GM19463 (cell line): ENCODE results near the gene TEX26.
"Not testable (repeated sequence)": the region's sequence is repeated elsewhere in the genome, so short reads cannot be mapped to it uniquely, and the experiment has no call there.

ENCODE experiments used
- ATAC-seq: cut with Tn5 transposase; IDR thresholded peaks from one replicate; pipeline ENCODE4 v1.9.1; 2021; ENCODE audit warnings: mild to moderate bottlenecking, moderate library complexity; ENCODE audit not compliant: unreplicated experiment

Gene TEX26

GRCh38 chr13:30918662-30919405, 13.6 kb upstream of the TEX26 start:
- no peak for ATAC-seq

GRCh38 chr13:30920162-30920909, 12.1 kb upstream of the TEX26 start:
- ATAC-seq: no peak

DNA sequence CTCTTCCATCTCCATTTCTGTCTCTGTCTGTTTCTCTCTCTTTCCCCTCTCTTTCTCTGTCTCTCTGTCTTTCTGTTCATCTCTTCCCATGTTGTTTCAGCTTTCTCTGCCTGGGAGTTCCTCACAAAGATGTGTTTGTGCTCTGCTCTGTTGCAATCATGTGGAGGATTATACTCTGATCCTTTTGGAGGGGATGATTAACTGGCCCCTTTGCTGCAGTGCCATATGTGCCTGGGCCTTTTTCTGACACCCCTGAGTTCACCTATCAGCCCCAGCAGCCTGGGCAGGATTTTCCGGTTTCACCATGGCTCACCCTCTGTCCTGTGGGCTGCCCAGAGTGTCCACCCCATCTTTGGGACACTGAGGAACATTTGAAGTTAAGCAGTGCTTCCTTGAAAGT, 9.0 kb upstream of the TEX26 start:
- ATAC-seq: no peak

DNA sequence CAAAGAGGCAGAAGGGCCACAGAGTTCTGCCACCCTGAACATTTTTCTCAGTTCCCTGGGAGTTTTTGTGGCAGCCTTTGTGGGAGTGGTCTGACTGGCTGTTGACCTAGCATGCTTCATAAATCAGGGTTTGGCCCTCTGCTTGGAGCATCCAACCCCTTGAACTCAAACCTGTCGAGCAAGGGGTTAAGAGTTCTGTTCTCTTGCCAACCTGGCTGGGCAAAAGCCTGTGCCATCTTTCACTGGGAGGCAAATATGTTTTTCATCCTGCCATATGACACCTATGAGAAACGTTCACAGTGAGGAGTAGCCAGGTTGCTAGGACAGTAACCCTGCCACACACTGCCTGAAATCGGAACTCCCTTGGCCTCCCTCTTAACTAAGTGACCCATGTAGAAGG, 7.7 kb upstream of the TEX26 start:
- ATAC-seq: no peak

GRCh38 chr13:30925429-30925828, 7.0 kb upstream of the TEX26 start:
- ATAC-seq: no peak

GRCh38 chr13:30926781-30927180, 5.7 kb upstream of the TEX26 start:
- ATAC-seq: no peak

DNA sequence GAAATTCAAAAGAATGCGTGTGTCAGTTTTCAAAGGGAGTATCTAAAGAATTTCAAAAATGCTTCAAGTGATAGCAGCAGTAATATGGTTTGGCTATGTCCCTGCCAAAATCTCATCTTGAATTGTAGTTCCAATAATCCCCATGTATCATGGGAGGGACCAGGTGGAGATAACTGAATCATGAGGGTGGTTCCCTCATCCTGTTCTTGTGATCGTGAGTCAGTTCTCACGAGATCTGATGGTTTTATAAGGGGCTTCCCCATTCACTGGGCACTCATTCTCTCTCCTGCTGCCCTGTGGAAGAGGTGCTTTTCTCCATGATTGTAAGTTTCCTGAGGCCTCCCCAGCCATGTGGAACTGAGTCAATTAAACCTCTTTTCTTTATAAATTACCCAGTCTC, 5.3 kb upstream of the TEX26 start:
- ATAC-seq: not testable (repeated sequence)

DNA sequence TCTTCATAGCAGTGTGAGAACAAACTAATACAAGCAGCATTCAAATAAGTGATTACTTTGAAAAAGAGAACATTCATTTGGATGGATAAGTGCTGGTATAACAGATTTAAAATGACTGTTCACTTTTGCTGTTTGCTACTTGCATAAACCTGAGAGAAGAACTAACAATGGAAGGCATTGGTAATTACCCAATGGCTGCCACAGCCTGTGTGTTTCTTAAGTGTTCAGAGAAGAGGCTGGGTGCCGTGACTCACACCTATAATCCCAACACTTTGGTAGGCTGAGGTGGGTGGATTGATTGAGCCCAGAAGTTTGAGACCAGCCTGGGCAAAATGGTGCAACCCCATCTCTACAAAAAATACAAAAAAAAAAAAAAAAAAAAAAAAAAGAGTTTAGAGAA, 4.9 kb upstream of the TEX26 start:
- no peak for ATAC-seq

GRCh38 chr13:30928978-30929377, 3.5 kb upstream of the TEX26 start:
- no peak for ATAC-seq

DNA sequence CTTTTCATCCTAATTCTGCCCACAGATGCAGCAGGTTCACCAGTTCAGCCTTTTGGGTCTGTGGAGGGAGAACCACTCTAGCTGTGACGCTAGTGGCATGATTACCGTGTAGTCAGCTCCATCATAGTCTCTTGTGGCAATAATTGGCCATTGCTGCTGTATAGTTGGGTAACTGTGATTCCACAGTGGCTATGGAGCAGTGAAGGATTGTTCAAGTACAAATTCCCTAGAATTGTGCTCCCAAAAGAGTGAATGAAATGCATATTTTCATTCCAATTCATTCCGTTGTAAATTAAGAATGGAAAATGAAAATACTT, 856 bp downstream of the TEX26 start:
- no peak for ATAC-seq

DNA sequence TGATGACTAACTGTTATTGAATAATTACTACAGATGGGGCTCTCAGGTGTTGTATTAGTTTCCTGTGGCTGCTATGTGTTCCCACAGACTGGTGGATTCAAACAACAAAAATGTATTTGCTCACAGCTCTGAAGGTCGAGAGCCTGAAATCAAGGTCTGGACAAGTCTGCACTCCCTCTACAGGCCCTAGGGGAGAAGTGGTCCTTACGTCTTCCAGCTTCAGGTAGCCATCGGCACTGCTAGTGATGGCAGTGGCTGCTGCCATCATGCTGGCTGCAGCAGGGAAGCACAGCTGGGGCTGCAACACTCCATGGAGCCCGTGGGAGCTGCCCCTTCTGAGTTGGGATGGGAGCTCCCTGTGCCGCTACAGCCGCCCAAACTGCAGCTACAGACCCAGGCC, 1.9 kb downstream of the TEX26 start:
- no peak for ATAC-seq

- ATAC-seq: no peak
Measured at GRCh38 chr13:30934803-30935202, 2.3 kb downstream of the TEX26 start.

- ATAC-seq: no peak
Measured at GRCh38 chr13:30936971-30937370, 4.5 kb downstream of the TEX26 start.

DNA sequence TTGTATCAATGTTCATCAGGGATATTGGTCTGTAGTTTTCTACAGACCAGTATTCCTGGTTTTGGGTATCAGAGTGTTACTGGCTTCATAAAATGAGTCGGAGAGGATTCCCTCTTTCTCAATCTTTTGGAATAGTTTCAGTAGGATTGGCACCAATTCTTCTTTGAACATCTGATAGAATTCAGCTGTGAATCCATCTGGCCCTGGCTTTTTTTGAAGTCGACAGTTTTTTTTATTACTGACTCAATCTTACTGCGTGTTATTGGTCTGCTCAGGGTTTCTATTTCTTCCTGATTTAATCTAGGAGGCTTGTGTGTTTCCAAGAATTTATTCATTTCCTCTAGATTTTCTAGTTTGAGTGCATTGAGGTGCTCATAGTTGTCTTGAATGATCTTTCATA, 11.4 kb downstream of the TEX26 start:
- no peak for ATAC-seq

- ATAC-seq: no peak
Measured at GRCh38 chr13:30957258-30957943, 24.9 kb downstream of the TEX26 start.

DNA sequence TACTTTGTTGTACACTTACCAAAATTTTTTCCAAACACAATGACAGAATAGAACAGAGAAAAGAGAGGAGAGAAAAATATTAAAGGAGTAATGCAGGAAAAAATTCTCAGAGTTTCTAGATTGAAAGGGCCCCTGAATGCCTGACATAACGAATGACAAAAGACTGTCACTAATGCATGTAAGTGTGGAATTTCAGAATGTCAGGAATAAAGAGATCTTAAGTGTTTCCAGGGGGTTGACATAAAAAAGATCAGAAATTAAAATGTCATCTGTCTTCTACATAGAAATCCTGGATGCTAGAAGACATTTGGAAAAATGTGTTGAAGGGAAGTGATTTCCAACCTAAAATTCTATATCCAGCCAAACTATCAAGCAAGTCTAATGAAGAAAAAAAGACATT, 27.2 kb downstream of the TEX26 start:
- ATAC-seq: no peak

DNA sequence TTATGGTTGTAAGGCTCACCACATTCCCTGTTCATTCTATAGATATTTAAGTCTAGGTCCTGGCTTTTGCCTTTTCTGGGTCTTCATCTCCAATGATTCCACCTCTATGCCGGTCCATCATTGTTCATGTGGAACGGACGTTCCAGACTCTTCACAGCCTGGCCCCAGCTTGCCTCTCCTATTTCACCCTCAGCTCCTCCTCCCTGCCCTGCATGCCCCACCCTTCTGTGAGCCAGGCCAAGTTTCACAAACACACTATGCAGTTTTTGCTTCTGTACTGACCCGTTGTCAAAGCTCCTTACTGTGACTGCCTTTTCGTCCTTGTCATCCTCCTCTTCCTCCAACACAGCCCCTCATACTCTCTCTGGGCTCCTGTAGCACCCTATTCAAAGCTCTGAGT, 31.3 kb downstream of the TEX26 start:
- no peak for ATAC-seq

- ATAC-seq: no peak
Measured at GRCh38 chr13:30965380-30965779, 32.9 kb downstream of the TEX26 start.

GRCh38 chr13:30966101-30966500, 33.6 kb downstream of the TEX26 start:
- no peak for ATAC-seq

DNA sequence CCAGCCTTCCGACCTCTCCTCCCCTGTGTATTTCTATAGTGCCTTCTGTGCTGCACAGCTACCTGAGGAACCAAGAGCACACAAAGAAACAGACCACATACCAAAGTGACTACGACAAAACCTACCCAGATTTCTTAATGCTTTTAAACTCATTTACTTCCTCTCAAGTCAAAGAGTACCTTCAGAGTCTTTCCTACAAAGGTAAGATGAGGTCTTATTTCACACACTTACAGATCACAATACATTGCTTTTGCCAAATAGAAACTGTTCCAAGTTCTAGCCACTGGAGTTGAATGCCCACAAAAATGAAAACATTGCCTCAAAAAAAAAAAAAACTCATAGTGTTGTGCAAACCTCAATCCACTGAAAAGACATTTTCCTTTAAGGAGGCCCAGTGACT, 36.4 kb downstream of the TEX26 start:
- no peak for ATAC-seq

GRCh38 chr13:30971575-30971974, 39.1 kb downstream of the TEX26 start:
- ATAC-seq: no peak

- ATAC-seq: no peak
Measured at GRCh38 chr13:30972888-30973377, 40.5 kb downstream of the TEX26 start.
